ENCODE data around the gene PTPRN2. TPM values are rescaled to one million over a fixed set of nuclear protein-coding genes. Genes with fewer than 3 reads are reported as not detected.

The PTPRN2 gene
- total RNA-seq, 1 experiment from 2014 or later: 2.1 TPM

DNA sequence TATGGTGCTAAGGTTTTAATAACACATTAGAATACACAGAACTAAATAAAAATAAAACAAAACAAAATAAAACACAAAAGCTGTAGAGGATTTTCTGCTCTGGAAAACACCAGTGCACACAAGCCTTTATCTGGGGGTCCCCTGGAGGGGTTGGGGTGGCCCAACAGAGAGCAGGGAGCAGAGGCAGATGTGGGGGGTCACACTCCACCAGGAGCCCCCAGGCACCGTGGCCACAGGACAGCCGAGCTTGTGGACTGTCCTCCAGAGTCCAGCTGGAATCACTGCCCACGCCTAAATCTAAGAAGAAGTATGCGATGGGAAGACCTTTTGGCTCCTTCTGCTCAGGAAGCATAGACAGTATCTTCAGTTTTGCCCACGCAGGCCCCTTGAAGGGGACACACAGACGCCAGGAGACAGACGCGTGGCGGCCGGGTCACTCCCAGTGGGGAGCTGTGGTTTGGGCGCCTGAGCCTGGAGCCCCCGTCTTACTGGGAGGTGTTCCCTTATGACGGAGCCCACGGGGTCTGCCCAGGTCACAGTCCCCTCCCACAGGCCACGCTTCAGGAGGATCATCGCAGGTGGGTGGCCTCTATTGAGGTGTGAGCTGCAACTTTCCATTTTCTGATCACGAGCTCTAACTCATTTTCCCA, 595.0 kb downstream of the PTPRN2 start:
- POLR2A ChIA-PET: no interaction called here

DNA sequence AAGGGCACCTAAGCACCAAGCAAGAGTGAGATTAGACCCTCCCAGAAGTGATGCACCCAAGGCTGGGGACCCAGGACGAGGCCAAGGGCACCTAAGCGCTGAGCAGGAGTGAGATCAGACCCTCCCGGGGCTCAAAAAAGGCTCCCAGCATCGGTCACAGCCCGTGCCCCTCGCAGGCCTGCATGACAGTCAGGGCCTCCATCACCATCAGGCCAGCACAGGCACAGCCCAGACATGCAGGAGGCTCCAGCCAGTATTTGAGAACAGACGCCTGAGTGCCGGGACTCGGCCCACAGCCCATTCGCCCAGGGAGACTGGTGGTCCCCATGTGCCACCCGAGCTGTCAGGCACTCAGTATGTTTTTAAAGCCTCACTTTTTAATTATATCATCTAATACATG, 595.9 kb downstream of the PTPRN2 start:
- Histone ChIP-seq H3K9me3 (ENCODE audit: control insufficient read depth in 1 of 2, insufficient read depth in 1 of 2, low read depth in 1 of 2, low read length in 2 of 2) (no peaks in the 10 kb centered on the region), H3K4me2 (ENCODE audit: low read length) (no peak overlapping the region), H3K9ac (ENCODE audit: low read length) (no peak overlapping the region), H4K20me1 (ENCODE audit: insufficient read depth) (no peaks in the 10 kb centered on the region), H3K9me2 (ENCODE audit: insufficient read depth) (no peaks in the 10 kb centered on the region), H3K79me2 (ENCODE audit: insufficient read depth, low read length) (no peaks in the 10 kb centered on the region), H3K27me3 (ENCODE audit: insufficient read depth, low read length) (peaks cover 6% of the 10 kb centered on the region; the same call in 1 of the 2 replicates), H3K36me3 (ENCODE audit: control insufficient read depth in 1 of 2, insufficient read depth in 2 of 2, low read length in 2 of 2) (no peaks in the 10 kb centered on the region), H3K4me3 (replicated peaks in 1 of 2; ENCODE audit: low read depth in 1 of 2, low read length in 2 of 2) (no peak overlapping the region), H3K4me1 (ENCODE audit: control insufficient read depth in 1 of 2, insufficient read depth in 2 of 2, low read length in 2 of 2) (no peaks in the 10 kb centered on the region), H3K27ac (ENCODE audit: low read depth, low read length) (no peak overlapping the region), H2AFZ (ENCODE audit: low read depth, low read length, poor library complexity, severe bottlenecking) (no peak overlapping the region)
- ChIA-PET POLR2A (no interaction called here), RAD21 (ENCODE audit: low non-redundant PET in 1 of 2, low total read pairs in 2 of 2, uncharacterized antibody in 2 of 2, unreplicated experiment in 2 of 2) (no interaction called here), CTCF (no interaction called here)
- DNase-seq (ENCODE audit: low read depth, low spot score) (no peak), ATAC-seq (peak; percentile 27; the same call in 1 of the 2 replicates)
- BruUV-seq (replicated peaks): no TSS peak
- intact Hi-C loops (cut with micrococcal nuclease): no loop called here
- TF ChIP-seq, protein P1, sequence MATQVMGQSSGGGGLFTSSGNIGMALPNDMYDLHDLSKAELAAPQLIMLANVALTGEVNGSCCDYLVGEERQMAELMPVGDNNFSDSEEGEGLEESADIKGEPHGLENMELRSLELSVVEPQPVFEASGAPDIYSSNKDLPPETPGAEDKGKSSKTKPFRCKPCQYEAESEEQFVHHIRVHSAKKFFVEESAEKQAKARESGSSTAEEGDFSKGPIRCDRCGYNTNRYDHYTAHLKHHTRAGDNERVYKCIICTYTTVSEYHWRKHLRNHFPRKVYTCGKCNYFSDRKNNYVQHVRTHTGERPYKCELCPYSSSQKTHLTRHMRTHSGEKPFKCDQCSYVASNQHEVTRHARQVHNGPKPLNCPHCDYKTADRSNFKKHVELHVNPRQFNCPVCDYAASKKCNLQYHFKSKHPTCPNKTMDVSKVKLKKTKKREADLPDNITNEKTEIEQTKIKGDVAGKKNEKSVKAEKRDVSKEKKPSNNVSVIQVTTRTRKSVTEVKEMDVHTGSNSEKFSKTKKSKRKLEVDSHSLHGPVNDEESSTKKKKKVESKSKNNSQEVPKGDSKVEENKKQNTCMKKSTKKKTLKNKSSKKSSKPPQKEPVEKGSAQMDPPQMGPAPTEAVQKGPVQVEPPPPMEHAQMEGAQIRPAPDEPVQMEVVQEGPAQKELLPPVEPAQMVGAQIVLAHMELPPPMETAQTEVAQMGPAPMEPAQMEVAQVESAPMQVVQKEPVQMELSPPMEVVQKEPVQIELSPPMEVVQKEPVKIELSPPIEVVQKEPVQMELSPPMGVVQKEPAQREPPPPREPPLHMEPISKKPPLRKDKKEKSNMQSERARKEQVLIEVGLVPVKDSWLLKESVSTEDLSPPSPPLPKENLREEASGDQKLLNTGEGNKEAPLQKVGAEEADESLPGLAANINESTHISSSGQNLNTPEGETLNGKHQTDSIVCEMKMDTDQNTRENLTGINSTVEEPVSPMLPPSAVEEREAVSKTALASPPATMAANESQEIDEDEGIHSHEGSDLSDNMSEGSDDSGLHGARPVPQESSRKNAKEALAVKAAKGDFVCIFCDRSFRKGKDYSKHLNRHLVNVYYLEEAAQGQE (IDR thresholded peaks at IDR 0.05; ENCODE audit: low read depth): no peak
- no peak for TF ChIP-seq SRF (IDR thresholded peaks at IDR 0.05; ENCODE audit: low read depth)
- no peak for TF ChIP-seq JUND (IDR thresholded peaks at IDR 0.05)
- no peak for TF ChIP-seq YY1 (IDR thresholded peaks at IDR 0.05; ENCODE audit: extremely low read depth, insufficient replicate concordance, low read depth, low read length)
- no peak for TF ChIP-seq SP1 (IDR thresholded peaks at IDR 0.05; ENCODE audit: low read depth)
- TF ChIP-seq, protein P2, sequence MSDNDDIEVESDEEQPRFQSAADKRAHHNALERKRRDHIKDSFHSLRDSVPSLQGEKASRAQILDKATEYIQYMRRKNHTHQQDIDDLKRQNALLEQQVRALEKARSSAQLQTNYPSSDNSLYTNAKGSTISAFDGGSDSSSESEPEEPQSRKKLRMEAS (IDR thresholded peaks at IDR 0.05): no peak
- no peak for TF ChIP-seq TCF7L2 (IDR thresholded peaks at IDR 0.05; ENCODE audit: borderline replicate concordance, extremely low read depth, insufficient read depth, insufficient read length)
- TF ChIP-seq POLR2A (IDR thresholded peaks at IDR 0.05; ENCODE audit: borderline replicate concordance, extremely low read depth, insufficient read depth, insufficient read length): no peak
- no peak for TF ChIP-seq EZH2 (IDR thresholded peaks at IDR 0.05)
- no peak for TF ChIP-seq RAD21 (IDR thresholded peaks at IDR 0.05; ENCODE audit: low read depth)

More for the DNA sequence above, 595.0 kb downstream of the PTPRN2 start:
- no peak overlapping the region for H3K27ac ChIP-seq (ENCODE audit: low read depth, low read length)
- H3K4me3 ChIP-seq (replicated peaks in 1 of 2; ENCODE audit: low read depth in 1 of 2, low read length in 2 of 2): no peak overlapping the region
- no peaks in the 10 kb centered on the region for H3K79me2 ChIP-seq (ENCODE audit: insufficient read depth, low read length)
- no peak overlapping the region for H3K9ac ChIP-seq (ENCODE audit: low read length)
- CTCF ChIA-PET: no interaction called here
- no peaks in the 10 kb centered on the region for H3K9me3 ChIP-seq (ENCODE audit: control insufficient read depth in 1 of 2, insufficient read depth in 1 of 2, low read depth in 1 of 2, low read length in 2 of 2)
- peaks cover 6% of the 10 kb centered on the region; the same call in 1 of the 2 replicates for H3K27me3 ChIP-seq (ENCODE audit: insufficient read depth, low read length)
- TF ChIP-seq CEBPB (IDR thresholded peaks at IDR 0.05; ENCODE audit: low read depth) (no peak), ZNF274 (IDR thresholded peaks at IDR 0.05; ENCODE audit: low read depth, low read length) (no peak), ZFX (IDR thresholded peaks at IDR 0.05) (no peak)
- TF ChIP-seq, protein P3, sequence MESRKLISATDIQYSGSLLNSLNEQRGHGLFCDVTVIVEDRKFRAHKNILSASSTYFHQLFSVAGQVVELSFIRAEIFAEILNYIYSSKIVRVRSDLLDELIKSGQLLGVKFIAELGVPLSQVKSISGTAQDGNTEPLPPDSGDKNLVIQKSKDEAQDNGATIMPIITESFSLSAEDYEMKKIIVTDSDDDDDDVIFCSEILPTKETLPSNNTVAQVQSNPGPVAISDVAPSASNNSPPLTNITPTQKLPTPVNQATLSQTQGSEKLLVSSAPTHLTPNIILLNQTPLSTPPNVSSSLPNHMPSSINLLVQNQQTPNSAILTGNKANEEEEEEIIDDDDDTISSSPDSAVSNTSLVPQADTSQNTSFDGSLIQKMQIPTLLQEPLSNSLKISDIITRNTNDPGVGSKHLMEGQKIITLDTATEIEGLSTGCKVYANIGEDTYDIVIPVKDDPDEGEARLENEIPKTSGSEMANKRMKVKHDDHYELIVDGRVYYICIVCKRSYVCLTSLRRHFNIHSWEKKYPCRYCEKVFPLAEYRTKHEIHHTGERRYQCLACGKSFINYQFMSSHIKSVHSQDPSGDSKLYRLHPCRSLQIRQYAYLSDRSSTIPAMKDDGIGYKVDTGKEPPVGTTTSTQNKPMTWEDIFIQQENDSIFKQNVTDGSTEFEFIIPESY (IDR thresholded peaks at IDR 0.05; ENCODE audit: extremely low read depth, insufficient replicate concordance, low read length): no peak
- no peak overlapping the region for H3K4me2 ChIP-seq (ENCODE audit: low read length)
- ATAC-seq (no peak), DNase-seq (ENCODE audit: low read depth, low spot score) (no peak)
- no TSS peak for BruUV-seq (replicated peaks)
- H3K4me1 ChIP-seq (ENCODE audit: control insufficient read depth in 1 of 2, insufficient read depth in 2 of 2, low read length in 2 of 2): no peaks in the 10 kb centered on the region
- no peak overlapping the region for H2AFZ ChIP-seq (ENCODE audit: low read depth, low read length, poor library complexity, severe bottlenecking)
- H3K9me2 ChIP-seq (ENCODE audit: insufficient read depth): no peaks in the 10 kb centered on the region
- H3K36me3 ChIP-seq (ENCODE audit: control insufficient read depth in 1 of 2, insufficient read depth in 2 of 2, low read length in 2 of 2): no peaks in the 10 kb centered on the region
- H4K20me1 ChIP-seq (ENCODE audit: insufficient read depth): no peaks in the 10 kb centered on the region
- intact Hi-C loops (cut with micrococcal nuclease): no loop called here
- RAD21 ChIA-PET (ENCODE audit: low non-redundant PET in 1 of 2, low total read pairs in 2 of 2, uncharacterized antibody in 2 of 2, unreplicated experiment in 2 of 2): no interaction called here
